HUES6 (cell line): ENCODE measurements around the gene C1orf105.

Source experiments
- H3K27ac ChIP-seq: 2 replicates; pipeline ENCODE4 v1.7.0; 2013; ENCODE audit warnings: low read depth, mild to moderate bottlenecking, low read length, inconsistent platforms
- H3K27me3 ChIP-seq: 2 replicates; pipeline ENCODE4 v1.6.1; 2013; ENCODE audit warnings: low read length; ENCODE audit not compliant: control insufficient read depth, insufficient read depth
- H3K36me3 ChIP-seq: 2 replicates; pipeline ENCODE4 v1.6.1; 2013; ENCODE audit warnings: low read length; ENCODE audit not compliant: control insufficient read depth, insufficient read depth
- H3K4me1 ChIP-seq: 2 replicates; pipeline ENCODE4 v1.6.1; 2013; ENCODE audit warnings: low read length; ENCODE audit not compliant: control insufficient read depth, insufficient read depth
- H3K4me3 ChIP-seq: 2 replicates; pipeline ENCODE4 v1.5.1; 2013; ENCODE audit warnings: low read depth, low read length
- H3K9ac ChIP-seq: one replicate; pipeline ENCODE4 v1.6.1; 2013; ENCODE audit warnings: mild to moderate bottlenecking, low read length
- H3K9me3 ChIP-seq: 2 replicates; pipeline ENCODE4 v1.6.1; 2013; ENCODE audit warnings: low read depth, low read length; ENCODE audit not compliant: control insufficient read depth, insufficient read depth

The C1orf105 gene

GRCh38 chr1:172448995-172449584, 28.6 kb downstream of the C1orf105 start:
- Histone ChIP-seq H3K36me3 (no peaks in the 10 kb centered on the region), H3K4me1 (0 out of 2 replicates have a peak, but pooled peaks cover 3% of the 10 kb centered on the region), H3K4me3 (no peak overlapping the region), H3K9me3 (no peaks in the 10 kb centered on the region), H3K9ac (no peak overlapping the region), H3K27ac (no peak overlapping the region), H3K27me3 (no peaks in the 10 kb centered on the region)

DNA sequence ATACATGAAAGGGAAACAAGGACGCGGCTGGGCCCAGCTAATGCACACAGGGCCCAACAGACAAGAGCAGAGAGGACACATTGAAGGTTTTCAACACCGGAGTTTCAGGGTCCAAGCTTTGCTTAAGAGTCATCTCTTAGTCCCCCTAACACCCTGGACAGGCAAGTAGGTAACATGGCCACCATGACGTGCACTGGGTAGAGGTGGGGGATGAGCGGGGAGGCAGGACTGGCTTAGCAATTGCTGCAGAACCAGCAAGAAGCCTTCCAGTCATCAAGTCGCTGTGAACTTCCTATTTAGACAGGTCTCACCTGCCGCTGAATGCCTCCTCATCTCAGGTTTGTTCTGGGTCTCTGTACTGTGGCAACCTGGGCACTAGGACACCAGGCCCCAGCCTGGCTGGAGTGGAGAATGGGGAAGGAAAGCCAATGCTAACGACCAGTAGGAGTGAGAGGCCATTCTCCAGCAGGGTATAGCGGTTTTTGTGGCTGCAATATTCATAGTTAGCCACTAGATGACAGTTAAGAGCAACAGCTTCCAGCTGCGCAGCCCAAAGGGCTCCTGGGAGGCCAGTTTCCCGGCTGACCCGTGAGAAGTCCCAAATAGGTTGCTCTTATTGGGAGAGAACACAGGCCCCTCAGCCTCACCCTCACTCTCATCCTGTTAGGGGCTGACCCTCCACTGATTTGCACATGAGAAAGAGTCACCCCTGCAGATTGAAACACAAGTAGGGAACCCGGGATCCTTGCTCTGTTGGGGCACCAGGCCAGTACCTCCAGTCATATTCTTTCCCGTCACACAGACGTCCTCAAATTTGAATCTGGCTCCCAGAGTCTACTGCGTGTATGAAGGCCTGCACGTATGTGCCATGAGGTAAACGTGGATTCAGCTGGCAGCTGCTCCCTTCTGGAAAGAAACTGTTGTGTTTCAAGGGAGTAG, 29.4 kb downstream of the C1orf105 start:
- Histone ChIP-seq H3K36me3 (no peaks in the 10 kb centered on the region), H3K27ac (no peak overlapping the region), H3K4me3 (no peak overlapping the region), H3K27me3 (no peaks in the 10 kb centered on the region), H3K4me1 (no peaks in the 10 kb centered on the region), H3K9me3 (no peaks in the 10 kb centered on the region), H3K9ac (no peak overlapping the region)

DNA sequence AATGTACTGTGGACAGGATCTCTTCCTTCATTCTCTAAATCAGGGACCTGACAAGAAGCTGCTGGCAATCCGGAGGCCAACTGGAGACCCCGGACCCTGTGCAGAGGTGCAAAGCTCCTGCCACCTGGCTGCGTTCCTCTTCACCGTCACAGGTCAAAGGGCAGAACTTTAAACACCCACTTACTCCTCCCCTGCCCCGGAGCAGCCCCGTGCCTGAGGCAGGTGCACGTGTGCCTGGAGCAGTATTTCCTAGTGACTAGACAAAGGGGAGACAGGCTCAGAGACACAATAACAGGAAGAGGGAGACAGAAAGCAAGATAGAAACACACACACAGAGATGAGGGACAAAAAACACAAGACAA, 30.0 kb downstream of the C1orf105 start:
- Histone ChIP-seq H3K4me3 (no peak overlapping the region), H3K9me3 (no peaks in the 10 kb centered on the region), H3K9ac (no peak overlapping the region), H3K27ac (no peak overlapping the region), H3K4me1 (no peaks in the 10 kb centered on the region), H3K27me3 (no peaks in the 10 kb centered on the region), H3K36me3 (no peaks in the 10 kb centered on the region)

GRCh38 chr1:172451002-172451443, 30.5 kb downstream of the C1orf105 start:
- Histone ChIP-seq H3K27ac (no peak overlapping the region), H3K4me1 (no peaks in the 10 kb centered on the region), H3K9ac (no peak overlapping the region), H3K9me3 (no peaks in the 10 kb centered on the region), H3K27me3 (no peaks in the 10 kb centered on the region), H3K36me3 (no peaks in the 10 kb centered on the region), H3K4me3 (no peak overlapping the region)

- Histone ChIP-seq H3K4me3 (no peak overlapping the region), H3K4me1 (no peaks in the 10 kb centered on the region), H3K9ac (no peak overlapping the region), H3K36me3 (no peaks in the 10 kb centered on the region), H3K27me3 (no peaks in the 10 kb centered on the region), H3K27ac (no peak overlapping the region), H3K9me3 (no peaks in the 10 kb centered on the region)
Observed at GRCh38 chr1:172452536-172453152, 32.2 kb downstream of the C1orf105 start.

DNA sequence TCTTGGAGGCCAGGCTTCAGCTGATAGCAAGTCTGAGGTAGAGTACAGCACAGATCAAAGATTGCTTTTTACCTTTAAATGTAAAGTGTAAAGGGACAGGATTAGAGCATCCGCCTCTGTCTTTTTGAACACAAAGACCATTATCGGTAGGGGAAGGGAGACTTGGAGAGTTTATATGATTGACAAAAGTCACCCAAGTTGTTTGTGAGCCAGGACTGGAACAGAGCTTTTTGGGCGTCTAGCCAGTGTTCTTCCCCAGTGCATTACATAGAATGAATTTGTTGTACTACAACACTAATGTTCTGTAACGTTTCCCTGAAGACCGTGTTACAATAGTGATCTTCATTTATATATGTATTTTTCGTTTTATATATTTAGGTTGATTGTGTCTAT, 32.7 kb downstream of the C1orf105 start:
- Histone ChIP-seq H3K27ac (no peak overlapping the region), H3K4me3 (no peak overlapping the region), H3K9me3 (no peaks in the 10 kb centered on the region), H3K4me1 (no peaks in the 10 kb centered on the region), H3K36me3 (no peaks in the 10 kb centered on the region), H3K9ac (no peak overlapping the region), H3K27me3 (no peaks in the 10 kb centered on the region)

GRCh38 chr1:172453607-172454006, 33.1 kb downstream of the C1orf105 start:
- no peak overlapping the region for H3K9ac ChIP-seq
- H3K36me3 ChIP-seq, result no peaks in the 10 kb centered on the region
- H3K27ac ChIP-seq, result no peak overlapping the region
- no peaks in the 10 kb centered on the region for H3K27me3 ChIP-seq
- no peaks in the 10 kb centered on the region for H3K4me1 ChIP-seq
- no peaks in the 10 kb centered on the region for H3K9me3 ChIP-seq
- no peak overlapping the region for H3K4me3 ChIP-seq

DNA sequence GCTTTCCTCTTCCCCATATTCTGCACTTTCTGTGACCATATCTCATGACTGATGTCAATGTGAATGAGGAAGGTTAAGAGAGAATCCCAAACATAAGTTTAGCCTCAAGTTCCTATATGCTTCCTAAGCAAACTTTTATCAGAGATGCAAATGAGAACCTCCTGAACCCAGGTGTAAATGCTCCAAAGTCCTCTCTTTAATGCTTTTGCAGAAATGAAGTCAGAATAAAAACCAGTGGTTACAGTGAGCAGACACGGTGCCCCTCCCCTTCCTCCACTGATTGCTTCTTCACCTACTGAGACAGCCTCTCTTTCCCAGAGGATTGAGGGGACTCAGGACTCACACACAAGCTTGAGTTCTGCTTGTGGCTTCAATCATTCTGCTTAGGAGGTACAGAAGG, 35.0 kb downstream of the C1orf105 start:
- Histone ChIP-seq H3K27ac (no peak overlapping the region), H3K4me1 (no peaks in the 10 kb centered on the region), H3K4me3 (no peak overlapping the region), H3K36me3 (no peaks in the 10 kb centered on the region), H3K27me3 (no peaks in the 10 kb centered on the region), H3K9ac (no peak overlapping the region), H3K9me3 (no peaks in the 10 kb centered on the region)

- no peaks in the 10 kb centered on the region for H3K36me3 ChIP-seq
- no peaks in the 10 kb centered on the region for H3K9me3 ChIP-seq
- H3K27me3 ChIP-seq, result no peaks in the 10 kb centered on the region
- no peak overlapping the region for H3K27ac ChIP-seq
- H3K4me3 ChIP-seq, result no peak overlapping the region
- H3K9ac ChIP-seq, result no peak overlapping the region
- H3K4me1 ChIP-seq, result peaks cover 4% of the 10 kb centered on the region; the same call in 1 of the 2 replicates
Observed at GRCh38 chr1:172456344-172456769, 35.9 kb downstream of the C1orf105 start.

DNA sequence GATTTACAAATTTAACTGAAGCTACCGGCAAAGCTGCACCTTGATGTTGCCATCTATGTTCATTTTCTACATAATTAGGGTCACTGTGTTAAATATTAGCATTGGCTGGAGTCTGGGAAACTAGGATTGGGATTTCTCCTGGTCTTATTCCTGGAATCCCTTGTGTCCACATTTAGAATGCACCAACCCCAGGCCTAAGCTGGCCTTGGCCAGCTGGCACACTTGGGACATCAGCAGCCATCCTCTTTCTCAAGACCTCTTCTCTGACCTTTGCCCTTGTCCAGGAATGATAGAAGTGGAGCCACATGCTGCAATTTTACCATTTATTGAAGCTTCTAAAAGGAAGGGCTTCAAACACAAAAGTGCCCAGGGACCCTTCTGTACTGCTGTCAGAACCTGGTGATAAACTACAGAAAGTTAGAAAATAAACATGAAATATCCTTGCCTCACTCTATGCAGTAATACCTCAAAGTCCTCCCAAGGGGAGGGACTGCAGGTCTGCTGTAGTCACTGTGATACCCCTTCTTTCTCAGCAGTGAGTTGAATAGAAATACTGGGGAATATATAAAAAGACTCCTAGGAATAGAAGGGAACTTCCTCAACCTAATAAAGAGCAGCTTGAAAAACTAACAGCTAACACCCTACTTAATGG, 37.1 kb downstream of the C1orf105 start:
- no peaks in the 10 kb centered on the region for H3K27me3 ChIP-seq
- H3K9ac ChIP-seq, result no peak overlapping the region
- H3K27ac ChIP-seq, result no peak overlapping the region
- H3K9me3 ChIP-seq, result no peaks in the 10 kb centered on the region
- no peaks in the 10 kb centered on the region for H3K36me3 ChIP-seq
- peaks cover 4% of the 10 kb centered on the region; the same call in 1 of the 2 replicates for H3K4me1 ChIP-seq
- no peak overlapping the region for H3K4me3 ChIP-seq
